ENCODE measurements around the gene MAPKBP1.

MAPKBP1 gene

DNA sequence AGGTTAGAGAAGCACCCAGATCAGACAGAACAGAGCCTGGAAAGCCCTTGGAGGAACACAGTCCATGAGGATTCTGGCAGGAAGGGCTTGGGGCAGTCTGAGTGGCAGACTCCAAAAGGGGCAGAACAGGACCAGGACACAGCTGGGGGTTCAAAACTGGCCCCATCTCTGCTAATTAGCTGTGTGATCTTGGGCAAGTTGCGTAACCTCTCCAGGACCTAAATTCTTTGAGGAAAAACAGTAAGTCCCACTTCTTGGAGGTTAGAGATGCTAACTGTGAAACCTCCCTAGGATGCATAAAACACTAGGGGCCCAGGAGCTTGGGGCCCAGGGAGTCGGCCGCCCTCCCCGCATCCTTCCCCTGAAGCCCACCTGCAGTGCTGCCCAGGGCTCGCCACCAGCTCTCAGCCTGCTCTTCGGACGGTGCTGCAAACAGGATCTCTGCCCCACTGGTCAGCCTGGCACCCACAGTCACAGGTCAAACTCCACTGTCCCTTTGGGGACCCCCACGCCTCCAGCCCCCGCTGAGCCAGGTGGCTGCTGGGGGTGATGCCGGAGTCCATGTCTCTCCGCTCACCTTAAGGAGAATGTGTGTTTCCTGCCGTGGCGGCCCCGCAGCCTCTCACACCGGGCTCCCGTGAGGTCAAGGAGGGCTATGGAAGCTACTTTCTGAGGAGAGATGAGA lies 76.3 kb downstream of the MAPKBP1 start:
- no peak for DNase-seq

DNA sequence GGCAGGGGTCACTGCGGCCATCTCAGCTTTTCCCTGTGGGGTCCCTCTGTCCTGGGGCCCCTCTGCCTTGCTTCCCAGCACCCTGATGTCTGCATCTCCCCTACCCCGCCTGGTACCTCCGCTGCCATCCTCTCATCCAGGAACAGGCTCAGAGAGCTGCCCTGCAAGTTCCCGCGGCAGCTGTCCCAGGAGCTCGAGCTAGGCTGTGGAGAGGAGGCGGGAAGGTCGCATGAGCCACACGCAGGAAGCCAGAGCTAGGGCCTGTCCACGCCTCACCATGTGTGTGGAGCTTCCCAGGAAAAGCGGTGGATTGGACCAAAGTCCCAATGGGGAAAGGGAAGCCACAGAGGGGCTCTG lies 76.9 kb downstream of the MAPKBP1 start:
- no peak for DNase-seq

DNA sequence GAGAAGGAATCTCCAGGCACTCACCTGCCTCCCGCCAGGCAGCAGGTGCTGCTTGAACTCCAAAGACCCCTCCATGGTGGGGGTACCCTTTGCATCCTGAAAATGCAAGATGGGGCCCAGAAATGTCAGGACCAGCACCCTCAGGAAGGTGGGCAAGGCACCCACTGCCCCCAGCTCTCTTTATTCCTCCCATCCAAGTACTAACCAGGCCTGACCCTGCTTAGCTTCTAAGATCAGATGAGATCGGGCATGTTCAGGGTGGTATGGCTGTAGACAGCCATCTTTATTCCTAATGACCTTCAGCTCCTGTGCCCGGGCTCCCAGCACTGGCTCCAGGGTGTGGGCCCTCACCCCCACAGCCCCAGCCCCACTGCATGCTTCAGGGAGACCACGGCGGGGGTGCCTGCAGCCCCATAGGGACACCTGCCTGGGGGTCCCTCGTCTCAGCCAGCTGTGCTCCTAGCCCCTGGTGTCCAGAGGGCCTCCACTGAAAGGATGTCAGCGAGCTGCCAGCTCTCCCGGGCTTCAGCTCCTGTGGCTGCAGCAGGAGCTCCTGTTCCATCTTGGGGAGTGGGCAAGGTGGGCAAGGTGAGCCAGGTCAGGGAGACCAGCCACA lies 77.6 kb downstream of the MAPKBP1 start:
- DNase-seq = no peak

- DNase-seq = no peak
Measured at GRCh38 chr15:41852736-41853590, 78.7 kb downstream of the MAPKBP1 start.

DNA sequence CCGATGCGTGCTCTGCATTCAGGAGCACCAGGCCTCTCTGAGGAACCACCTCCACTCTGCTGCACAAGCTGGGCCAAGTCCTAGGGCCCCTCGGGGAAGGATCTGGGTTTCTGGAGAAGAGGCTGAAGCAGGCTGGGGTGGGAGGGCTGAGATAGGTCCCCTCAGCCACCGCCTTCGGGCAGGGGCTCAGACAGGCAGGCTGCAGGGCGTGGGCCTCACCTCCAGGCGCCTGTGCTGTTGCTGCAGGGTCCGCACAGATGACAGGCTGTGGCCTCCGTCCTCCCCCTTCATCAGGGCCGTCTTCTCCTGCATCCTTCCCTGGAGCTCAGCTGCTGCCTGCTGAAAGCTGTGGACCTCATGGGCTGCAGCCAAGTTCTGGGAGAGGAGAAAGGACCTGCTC lies 79.5 kb downstream of the MAPKBP1 start:
- no peak for DNase-seq

DNA sequence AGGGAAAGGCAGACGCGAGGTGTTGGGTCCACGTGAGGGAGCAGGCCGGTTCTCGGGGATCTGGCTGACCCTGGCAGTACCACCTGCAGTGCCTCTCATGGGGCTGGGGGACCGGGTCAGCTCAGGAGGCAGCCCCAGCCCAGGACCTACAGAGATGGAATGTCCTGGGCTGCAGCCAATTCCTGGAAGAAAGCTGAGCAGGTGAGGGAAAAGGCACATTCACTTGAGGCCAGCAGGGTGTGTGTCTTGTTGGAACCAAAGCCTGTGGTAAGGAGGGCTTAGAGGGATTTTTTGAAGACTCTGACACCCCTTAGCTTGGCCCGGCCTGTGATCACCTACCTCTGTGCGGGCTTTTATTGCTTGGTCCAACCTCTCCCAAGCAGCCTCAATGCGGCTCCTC lies 80.2 kb downstream of the MAPKBP1 start:
- DNase-seq = no peak

DNA sequence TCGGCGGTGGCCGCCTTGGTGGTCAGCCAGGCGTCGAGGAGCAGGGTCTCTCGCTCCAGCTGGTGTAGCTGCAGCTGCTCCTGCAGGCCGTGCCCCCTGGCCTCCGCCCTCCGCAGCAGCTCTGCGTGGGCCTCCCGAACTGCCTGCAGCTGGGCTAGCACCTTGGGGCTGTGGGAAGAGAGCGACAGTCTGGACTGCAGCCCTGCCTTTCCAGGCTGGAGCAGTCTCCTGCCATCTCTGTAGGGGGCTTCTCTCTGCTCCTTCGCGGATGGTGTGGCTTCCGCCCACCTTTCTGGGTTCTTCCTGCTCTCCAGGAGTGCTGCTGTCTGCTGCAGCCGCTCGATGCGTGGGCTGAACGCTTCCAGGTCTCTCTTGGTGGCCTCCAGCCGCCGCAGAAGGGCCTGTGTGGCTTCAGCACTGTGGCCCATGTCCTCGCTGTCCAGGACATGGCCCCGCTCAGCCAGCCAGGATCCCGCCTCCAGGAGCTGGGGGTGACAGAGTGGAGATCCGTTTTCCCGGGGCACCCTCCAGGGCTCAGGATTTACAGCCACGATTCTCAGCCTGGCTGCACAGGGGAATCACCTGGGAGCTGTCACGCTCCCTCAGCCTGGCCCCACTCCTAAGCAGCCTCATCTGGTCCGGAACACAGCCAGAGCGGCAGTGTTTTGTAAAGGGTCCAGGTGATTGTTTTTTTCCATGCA lies 81.1 kb downstream of the MAPKBP1 start:
- no peak for DNase-seq

GRCh38 chr15:41856262-41856661 lies 82.0 kb downstream of the MAPKBP1 start:
- DNase-seq = no peak

DNA sequence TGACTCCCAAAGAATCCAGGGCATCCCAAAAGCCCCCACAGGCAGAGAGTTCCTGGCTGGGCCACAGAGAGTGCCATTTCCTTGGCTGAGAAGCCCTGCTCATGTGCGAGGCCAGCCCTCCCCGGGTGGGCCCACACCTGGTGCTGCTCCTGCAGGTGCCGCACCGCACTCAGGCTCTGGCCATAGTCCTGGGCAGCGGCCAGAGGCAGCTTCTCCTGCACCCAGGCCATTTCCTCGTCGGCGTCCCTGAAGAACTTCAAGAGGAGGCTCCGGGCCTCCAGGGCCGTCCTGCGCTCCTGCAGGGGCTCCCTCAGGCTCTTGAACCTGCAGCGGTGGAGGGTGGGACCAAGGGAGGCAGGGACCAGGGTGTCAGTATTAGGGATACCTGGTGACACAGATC lies 82.4 kb downstream of the MAPKBP1 start:
- DNase-seq = no peak

GRCh38 chr15:41857316-41857715 lies 83.0 kb downstream of the MAPKBP1 start:
- no peak for DNase-seq

- no peak for DNase-seq
Measured at GRCh38 chr15:41858756-41859155, 84.5 kb downstream of the MAPKBP1 start.

DNA sequence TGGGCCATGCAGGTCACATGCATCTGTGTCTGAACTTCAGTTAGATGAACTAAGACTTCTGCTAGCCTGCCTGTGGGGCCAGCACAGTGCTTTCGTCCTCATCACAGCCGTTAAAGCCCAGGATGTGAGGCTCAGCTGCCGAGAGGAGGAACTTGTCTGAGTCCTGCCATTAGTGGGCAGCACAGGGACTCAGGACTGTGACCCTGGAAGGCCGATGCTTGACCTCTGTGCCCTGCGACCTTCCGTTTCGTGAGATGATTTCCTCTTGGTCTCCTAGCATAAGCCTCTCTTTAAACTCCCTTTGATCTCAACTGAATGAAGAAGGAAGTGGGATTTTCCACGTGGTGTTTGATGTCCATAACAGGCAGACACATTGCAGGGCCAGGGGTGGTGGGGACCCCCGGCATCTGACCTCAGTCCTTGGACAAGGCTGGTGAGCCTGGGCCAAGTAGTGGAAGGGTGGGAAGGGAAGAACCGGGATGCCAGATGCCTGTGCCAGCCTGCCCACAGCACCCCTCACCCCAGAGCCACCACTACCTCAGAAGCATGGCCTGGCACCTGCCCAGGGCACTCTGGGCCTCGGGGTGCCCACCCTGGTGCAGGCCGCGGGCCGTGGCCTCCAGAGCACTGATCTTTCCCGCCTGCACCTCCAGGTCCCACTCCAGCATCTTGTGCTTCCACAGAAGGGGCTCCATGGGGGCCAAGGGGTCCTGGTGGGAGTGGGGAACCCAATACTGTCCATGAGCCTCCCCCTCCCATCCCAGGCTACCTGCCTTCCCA lies 86.0 kb downstream of the MAPKBP1 start:
- no peak for DNase-seq

DNA sequence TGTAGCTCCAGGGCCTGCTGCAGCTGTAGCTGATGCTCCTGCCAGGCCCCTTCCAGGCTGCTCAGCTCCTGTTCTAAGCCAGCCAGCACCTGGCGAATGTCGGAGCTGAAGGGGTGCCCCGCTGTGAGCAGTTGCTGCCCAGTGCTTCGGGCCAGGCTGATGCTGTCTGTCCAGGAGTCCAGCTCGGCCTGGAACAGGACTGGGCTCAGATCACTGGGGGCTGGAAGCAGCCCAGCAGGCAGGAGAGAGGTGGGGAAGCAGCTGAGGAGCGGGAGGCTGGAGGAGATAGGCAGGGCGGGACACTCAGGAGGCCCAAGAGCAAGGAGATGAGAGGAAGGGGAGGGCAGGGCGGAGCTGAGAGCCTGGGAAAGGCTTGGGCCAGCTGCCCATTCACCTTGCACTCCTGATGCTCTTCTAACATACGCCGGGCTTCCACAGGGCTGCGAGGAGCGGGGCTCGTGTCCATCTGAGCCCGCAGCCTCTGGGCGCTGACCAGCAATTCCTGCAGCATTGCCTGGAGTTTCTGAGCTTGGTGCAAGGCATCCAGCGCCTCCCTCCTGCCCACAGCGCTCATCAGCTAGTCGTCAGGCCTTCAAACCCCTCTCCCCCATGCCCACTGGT lies 87.6 kb downstream of the MAPKBP1 start:
- no peak for DNase-seq

DNA sequence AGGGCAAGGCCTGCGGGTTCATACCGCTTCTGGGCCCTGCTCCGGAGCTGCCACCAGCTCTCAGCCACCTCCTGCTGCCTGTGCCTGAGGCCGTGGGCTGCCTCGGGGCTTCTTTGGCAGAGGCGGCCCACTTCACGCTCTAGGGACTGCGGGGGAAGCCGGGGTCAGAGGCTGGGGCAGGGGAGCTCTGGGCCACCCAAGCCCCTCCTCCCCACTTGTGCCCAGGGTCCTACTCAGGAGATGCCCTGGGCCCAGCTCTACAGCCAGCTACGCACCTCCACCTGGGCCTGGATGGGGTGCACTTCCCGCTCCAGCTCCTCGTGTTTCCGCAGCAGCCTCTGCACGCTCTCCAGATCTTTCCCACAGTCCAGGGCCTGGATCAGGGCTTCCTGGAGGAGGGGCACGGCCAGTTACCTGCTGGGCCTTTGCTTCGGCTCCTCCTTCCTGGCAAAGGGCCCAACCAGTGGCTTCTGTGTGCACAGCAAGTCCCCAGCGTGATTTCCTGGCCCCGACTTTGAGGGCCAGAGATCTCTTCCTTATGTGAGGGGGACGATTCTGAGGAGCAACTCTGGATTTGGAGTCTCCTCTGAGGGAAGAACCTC lies 88.3 kb downstream of the MAPKBP1 start:
- no peak for DNase-seq

DNA sequence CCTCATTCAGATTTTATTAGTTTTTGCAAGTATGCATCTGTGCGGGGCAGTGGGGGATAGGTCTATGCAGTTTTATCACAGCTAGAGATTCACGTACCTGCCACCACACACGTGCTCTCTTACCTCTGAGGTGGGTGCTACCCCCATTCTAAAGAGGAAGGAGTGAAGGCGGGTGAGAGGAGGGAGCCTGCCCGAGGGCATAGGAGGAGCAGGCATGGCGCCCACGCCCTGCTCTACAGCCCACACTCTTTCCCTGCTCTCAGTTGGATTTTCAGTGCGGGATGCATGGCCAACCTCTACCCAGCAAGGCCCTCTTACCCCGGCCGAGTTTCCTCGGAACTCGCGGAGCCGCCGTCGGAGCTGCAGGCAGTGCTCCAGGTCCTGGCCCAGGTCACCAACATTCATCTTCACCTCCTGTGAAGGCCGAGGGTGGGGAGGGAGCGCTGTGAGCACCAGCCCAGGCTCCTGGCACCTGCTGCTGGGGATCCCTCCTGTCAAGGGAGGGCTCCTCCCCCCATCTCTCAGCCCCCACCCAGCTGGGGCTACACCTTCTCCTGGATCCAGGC lies 91.3 kb downstream of the MAPKBP1 start:
- no peak for DNase-seq

- DNase-seq = no peak
Measured at GRCh38 chr15:41866263-41866703, 92.0 kb downstream of the MAPKBP1 start.

GRCh38 chr15:41866872-41867579 lies 92.7 kb downstream of the MAPKBP1 start:
- no peak for DNase-seq

DNA sequence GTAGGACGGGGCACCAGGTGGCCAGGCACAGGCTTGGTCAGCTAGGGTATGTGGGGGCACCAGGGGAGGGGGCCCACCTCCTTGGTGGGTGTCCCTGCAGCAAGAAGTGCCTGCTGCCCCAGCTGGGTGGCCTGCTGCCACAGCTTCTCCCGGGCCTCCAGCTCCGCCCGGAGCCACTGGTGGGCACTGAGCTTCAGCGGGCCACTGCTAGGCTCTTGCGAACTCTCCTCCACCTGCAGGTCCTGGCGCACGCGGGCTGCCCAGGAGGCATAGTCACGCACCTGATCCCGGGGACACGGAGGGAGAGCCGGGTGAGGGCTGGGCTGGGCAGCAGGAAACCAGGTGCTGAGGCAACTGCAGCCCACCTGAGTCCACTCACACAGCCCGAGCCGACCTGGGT lies 94.0 kb downstream of the MAPKBP1 start:
- DNase-seq = no peak

- no peak for DNase-seq
Measured at GRCh38 chr15:41869770-41870688, 95.7 kb downstream of the MAPKBP1 start.

DNA sequence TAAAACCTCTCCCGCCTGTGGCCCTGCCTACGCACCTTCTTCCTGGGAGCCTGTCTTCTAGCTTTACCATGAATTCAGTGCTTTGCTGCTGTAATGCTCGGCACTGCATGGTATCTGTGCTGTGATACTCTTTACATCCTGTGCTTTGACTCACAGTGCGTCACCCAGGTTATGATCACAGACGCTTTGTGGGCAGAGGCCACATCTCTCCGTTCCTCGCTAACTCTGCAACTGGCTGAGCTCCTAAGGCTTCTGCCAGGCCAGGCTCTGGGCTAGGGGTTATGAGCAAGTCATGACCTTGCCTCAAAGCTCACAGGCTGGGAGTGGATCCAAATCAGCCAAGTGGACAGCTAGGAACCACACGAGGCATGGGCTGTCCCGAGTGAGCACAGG lies 96.4 kb downstream of the MAPKBP1 start:
- DNase-seq = peak; percentile 63

All from activated CD4-positive, alpha-beta T cell treated with anti-CD3 and anti-CD28 coated beads, Interleukin-2, amount 50 U/mL, for 16 hours (primary cell).